Left lung (tissue), 10 donors: ENCODE data around the gene PPM1M. TPM values are rescaled to one million over a fixed set of nuclear protein-coding genes. Genes with fewer than 3 reads are reported as not detected.
A peak's percentile ranks its signal among the peaks of the same experiment; 100 is the strongest.

Source experiments
- ATAC-seq: fragments of 200-7000 bp; cut with Tn5 transposase; one replicate; pipeline ENCODE4 v1.9.1; 2020; ENCODE audit warnings: moderate library complexity
- DNase-seq, 4 donors: peaks; one replicate each; pipeline ENCODE4 v3.0.0-alpha.2; 2013 to 2020
- H3K27ac ChIP-seq, 2 donors: fragments of 200-600 bp; sonication (generic) in 1 of 2; one replicate each; pipeline versions ENCODE4 v1.5.0 to v1.8.0; 2020 to 2021
- H3K27me3 ChIP-seq, 2 donors: fragments of 200-600 bp; sonication (generic) in 1 of 2; one replicate each; pipeline versions ENCODE4 v1.5.0 to v1.8.0; 2020 to 2021
- H3K36me3 ChIP-seq, 2 donors: fragments of 200-600 bp; sonication (generic) in 1 of 2; one replicate each; pipeline versions ENCODE4 v1.5.0 to v1.8.0; 2020 to 2021
- H3K4me1 ChIP-seq, 2 donors: fragments of 200-600 bp; one replicate each; pipeline ENCODE4 v1.8.0; 2021
- H3K4me3 ChIP-seq, 2 donors: fragments of 200-600 bp; sonication (generic) in 1 of 2; one replicate each; pipeline versions ENCODE4 v1.5.0 to v1.8.0; 2020 to 2021; ENCODE audit warnings: mild to moderate bottlenecking in 1 of 2
- H3K9me3 ChIP-seq, 2 donors: fragments of 200-600 bp; sonication (generic) in 1 of 2; one replicate each; pipeline versions ENCODE4 v1.5.0 to v1.8.0; 2020 to 2021
- CTCF ChIP-seq, 2 donors: fragments of 200-600 bp; sonication (generic) in 1 of 2; IDR thresholded peaks; one replicate each; pipeline versions ENCODE4 v1.5.0 to v1.8.0; 2021; ENCODE audit warnings: antibody characterized with exemption in 2 of 2
- intact Hi-C, 2 donors: fragments of 100-400 bp; cut with DNase I; formaldehyde crosslinking; loops; one replicate each; pipeline versions ENCODE4 v1.11.2 to v1.14.2; 2022
- polyA plus RNA-seq, 6 donors: library from polyadenylated mRNA; unstranded; fragments of 120-200 nt; gene quantifications; one replicate each; pipeline ENCODE4 v1.2.1, GENCODE V29; 2013; ENCODE audit not compliant: insufficient read length in 6 of 6
- total RNA-seq, 2 donors: library from RNA; stranded (reverse); fragmentation: NEBNext Ultra II Directional; extraction: Animal tissue kit (Norgen Biotek cat#: 25700); gene quantifications; one replicate each; pipeline ENCODE4 v1.2.1, GENCODE V29; 2021
- donor health status: DM: no; HTN: yes; CAD: no.
- donor health status: DM: no; HTN: no; CAD: no.

The PPM1M gene
- total and polyA plus RNA-seq, 8 donors: 27.4 to 48.3 (median 31.4) TPM

GRCh38 chr3:52223449-52224408, 21.8 kb upstream of the PPM1M start:
- Histone ChIP-seq H3K27me3 (no peaks in the 10 kb centered on the region), H3K4me3 (no peak overlapping the region), H3K27ac (no peak overlapping the region), H3K4me1 (peaks cover 0 to 49% of the 10 kb centered on the region in 2 donors), H3K9me3 (no peaks in the 10 kb centered on the region), H3K36me3 (peaks cover 0 to 39% of the 10 kb centered on the region in 2 donors)
- ATAC-seq (no peak), DNase-seq (peak in 1 of 4 donors; percentile 65)
- intact Hi-C loops: loop anchor here in 1 of 2 donors (10.0 kb wide), 1 partner anchor 121 kb away; no protein-coding TSS in a partner anchor
- no peak for TF ChIP-seq CTCF (IDR thresholded peaks at IDR 0.05)

- ATAC-seq: peak; percentile 11
Observed at GRCh38 chr3:52225452-52226228, 19.9 kb upstream of the PPM1M start, which contains the start of gene TLR9. TLR9 (minus strand) TSS chr3:52225645; CDS start chr3:52225529, 116 bp downstream.

GRCh38 chr3:52226229-52226817, 19.2 kb upstream of the PPM1M start:
- intact Hi-C loops: loop anchor here in 1 of 2 donors (10.0 kb wide), 1 partner anchor 118 kb away; no protein-coding TSS in a partner anchor
- no peaks in the 10 kb centered on the region for H3K9me3 ChIP-seq
- H3K27me3 ChIP-seq: no peaks in the 10 kb centered on the region
- DNase-seq: no peak
- no peak for TF ChIP-seq CTCF (IDR thresholded peaks at IDR 0.05)
- no peak overlapping the region for H3K4me3 ChIP-seq
- peaks cover 0 to 28% of the 10 kb centered on the region in 2 donors for H3K4me1 ChIP-seq
- no peak overlapping the region for H3K27ac ChIP-seq
- ATAC-seq: no peak
- H3K36me3 ChIP-seq: peaks cover 0 to 62% of the 10 kb centered on the region in 2 donors

More at GRCh38 chr3:52225452-52226228, 19.9 kb upstream of the PPM1M start, which contains the start of gene TLR9:
- H3K27me3 ChIP-seq: no peaks in the 10 kb centered on the region
- DNase-seq: peak in 2 of 4 donors; percentile 30 to 55
- H3K4me3 ChIP-seq: no peak within 1 kb of the TSS
- H3K4me1 ChIP-seq: peaks cover 0 to 31% of the 10 kb centered on the region in 2 donors
- H3K27ac ChIP-seq: no peak within 1 kb of the TSS
- TF ChIP-seq CTCF (IDR thresholded peaks at IDR 0.05): no peak
- H3K9me3 ChIP-seq: no peaks in the 10 kb centered on the region
- peaks cover 0 to 58% of the 10 kb centered on the region in 2 donors for H3K36me3 ChIP-seq
- intact Hi-C loops: loop anchor here in 1 of 2 donors (10.0 kb wide), 1 partner anchor 119 kb away; no protein-coding TSS in a partner anchor

- DNase-seq (no peak), ATAC-seq (no peak)
- no peak overlapping the region for H3K27ac ChIP-seq
- no peak overlapping the region for H3K4me3 ChIP-seq
- no peak for TF ChIP-seq CTCF (IDR thresholded peaks at IDR 0.05)
- H3K27me3 ChIP-seq: no peaks in the 10 kb centered on the region
- intact Hi-C loops: loop anchor here in 1 of 2 donors (10.0 kb wide), 1 partner anchor 118 kb away; no protein-coding TSS in a partner anchor
- H3K4me1 ChIP-seq: peaks cover 0 to 30% of the 10 kb centered on the region in 2 donors
- peaks cover 0 to 63% of the 10 kb centered on the region in 2 donors for H3K36me3 ChIP-seq
- H3K9me3 ChIP-seq: no peaks in the 10 kb centered on the region
Observed at GRCh38 chr3:52227117-52227516, 18.4 kb upstream of the PPM1M start.
